GM06990 (cell line): ENCODE results near the gene SPTBN1.

Source experiments
- DNase-seq: peaks from one replicate; pipeline ENCODE4 v3.0.0-alpha.2; 2011; ENCODE audit not compliant: insufficient read length; ENCODE audit errors: extremely low read depth
- H3K27me3 ChIP-seq: replicated peaks from 2 replicates; pipeline ENCODE4 v1.6.0; 2011; ENCODE audit warnings: low read length; ENCODE audit not compliant: control insufficient read depth, insufficient read depth
- H3K36me3 ChIP-seq: 2 replicates; pipeline ENCODE4 v1.5.1; 2011; ENCODE audit warnings: low read length; ENCODE audit not compliant: control insufficient read depth, insufficient read depth
- H3K4me3 ChIP-seq: replicated peaks from 2 replicates; pipeline ENCODE4 v1.5.1; 2011; ENCODE audit warnings: low read depth, mild to moderate bottlenecking, control low read depth, low read length
- TF ChIP-seq, protein P1 (sequence below): IDR thresholded peaks from 2 replicates; pipeline ENCODE4 v1.5.1; 2011; ENCODE audit warnings: low read length, control low read depth, mild to moderate bottlenecking, inconsistent platforms; ENCODE audit not compliant: insufficient read depth, poor library complexity, severe bottlenecking

SPTBN1 gene

DNA sequence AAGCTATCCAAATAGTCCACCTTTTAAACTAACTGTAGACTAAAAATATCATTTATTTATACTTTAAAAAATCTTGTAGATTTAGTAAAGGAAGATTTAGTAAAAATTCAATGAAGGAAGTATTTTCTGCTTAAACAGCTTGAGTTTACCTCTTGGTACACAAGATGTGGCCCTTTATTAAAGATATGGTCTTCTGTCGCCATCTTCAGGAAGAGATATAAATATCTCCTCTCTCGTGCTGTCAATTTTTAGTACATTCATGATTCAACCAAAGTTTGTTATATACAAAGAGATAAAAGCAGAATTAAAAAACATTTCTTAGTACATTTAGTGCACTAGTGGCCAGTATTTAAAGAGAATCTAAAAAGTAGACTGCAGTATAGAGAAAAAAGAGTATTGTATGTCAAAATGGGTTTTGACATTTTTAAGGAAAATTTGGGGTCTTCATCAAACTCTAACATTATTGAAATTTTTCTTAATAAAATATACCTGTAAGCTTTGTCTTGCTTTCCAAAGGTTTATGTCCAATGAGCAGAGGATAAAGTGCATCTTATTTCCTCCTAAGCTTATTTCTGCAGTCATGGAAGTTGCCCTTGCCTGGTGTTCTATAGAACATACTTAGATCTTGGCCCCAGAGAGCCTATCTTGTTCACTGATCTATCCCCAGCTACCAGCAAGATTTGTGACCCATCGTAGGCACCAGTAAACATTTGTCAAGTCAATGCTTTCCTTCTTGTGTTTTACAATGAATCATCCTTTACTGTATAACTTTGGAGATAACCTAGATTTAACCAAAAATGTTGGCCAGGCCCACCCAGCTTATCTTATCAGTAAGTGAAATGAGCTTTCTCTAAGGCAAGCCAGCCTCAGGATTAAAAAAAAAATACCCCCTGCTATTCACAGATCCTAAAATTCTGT, 248.8 kb downstream of the SPTBN1 start:
- no peak for DNase-seq
- Histone ChIP-seq H3K27me3 (peaks cover 2% of the 10 kb centered on the region), H3K4me3 (no peak overlapping the region), H3K36me3 (no peaks in the 10 kb centered on the region)
- TF ChIP-seq, protein P1, sequence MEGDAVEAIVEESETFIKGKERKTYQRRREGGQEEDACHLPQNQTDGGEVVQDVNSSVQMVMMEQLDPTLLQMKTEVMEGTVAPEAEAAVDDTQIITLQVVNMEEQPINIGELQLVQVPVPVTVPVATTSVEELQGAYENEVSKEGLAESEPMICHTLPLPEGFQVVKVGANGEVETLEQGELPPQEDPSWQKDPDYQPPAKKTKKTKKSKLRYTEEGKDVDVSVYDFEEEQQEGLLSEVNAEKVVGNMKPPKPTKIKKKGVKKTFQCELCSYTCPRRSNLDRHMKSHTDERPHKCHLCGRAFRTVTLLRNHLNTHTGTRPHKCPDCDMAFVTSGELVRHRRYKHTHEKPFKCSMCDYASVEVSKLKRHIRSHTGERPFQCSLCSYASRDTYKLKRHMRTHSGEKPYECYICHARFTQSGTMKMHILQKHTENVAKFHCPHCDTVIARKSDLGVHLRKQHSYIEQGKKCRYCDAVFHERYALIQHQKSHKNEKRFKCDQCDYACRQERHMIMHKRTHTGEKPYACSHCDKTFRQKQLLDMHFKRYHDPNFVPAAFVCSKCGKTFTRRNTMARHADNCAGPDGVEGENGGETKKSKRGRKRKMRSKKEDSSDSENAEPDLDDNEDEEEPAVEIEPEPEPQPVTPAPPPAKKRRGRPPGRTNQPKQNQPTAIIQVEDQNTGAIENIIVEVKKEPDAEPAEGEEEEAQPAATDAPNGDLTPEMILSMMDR, result peak; percentile 39

DNA sequence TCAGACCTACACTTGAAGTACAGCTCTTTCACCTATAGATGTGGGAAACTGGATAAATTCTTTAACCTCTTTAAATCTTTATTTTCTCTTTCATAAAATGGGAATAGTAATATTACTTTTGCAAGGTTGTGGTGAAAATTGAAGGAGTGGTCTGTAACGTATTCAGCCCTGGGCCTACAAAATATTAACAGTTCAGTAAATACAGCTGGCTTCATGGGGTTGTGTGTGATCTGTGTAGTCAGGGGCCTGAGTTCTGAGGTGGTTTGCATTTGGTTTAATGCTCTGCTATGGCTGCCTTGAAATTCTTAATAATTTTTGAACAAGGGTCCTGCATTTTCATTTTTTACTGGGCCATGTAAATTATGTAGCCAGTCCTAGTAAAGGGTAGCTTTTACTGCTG, 250.5 kb downstream of the SPTBN1 start:
- no peak overlapping the region for H3K4me3 ChIP-seq
- TF ChIP-seq, protein P1, result no peak
- no peak for DNase-seq
- peaks cover 2% of the 10 kb centered on the region for H3K27me3 ChIP-seq
- H3K36me3 ChIP-seq, result no peaks in the 10 kb centered on the region

DNA sequence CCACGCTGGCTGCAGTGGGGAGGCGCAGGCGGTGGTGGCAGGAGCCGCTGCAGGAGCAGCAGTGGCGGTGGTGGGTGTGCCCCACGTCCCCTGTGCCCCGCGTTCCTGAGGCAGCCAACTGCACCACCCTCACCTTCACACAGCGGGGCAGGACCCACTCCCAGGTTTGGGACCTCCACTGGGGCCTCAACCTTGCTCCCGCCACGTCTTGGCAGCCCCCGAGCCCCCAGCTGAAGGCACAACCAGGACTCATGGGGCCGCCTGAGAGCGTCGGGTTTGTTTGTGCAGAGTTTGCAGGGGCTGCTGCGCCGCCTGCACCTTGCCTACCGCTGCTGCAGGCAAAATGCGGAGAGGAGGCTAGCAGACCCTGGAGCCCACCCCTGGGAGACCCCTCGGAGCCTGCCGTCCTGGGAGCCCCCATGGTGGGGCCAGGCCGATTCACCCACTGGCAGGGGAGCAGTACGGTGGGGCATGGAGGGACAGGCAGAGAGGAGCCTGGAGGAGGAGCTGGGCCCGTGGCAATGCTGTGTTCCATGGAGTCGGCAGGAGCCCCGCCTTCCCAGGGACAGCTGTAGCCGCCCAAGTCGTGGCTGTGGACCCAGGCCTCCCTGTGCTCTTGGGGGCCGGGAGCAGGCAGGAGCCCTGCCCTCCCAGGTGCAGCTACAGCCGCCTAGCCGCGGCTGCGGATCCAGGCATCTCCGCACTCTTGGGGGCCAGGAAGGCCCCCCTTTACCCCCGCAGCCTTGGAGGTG, 252.6 kb downstream of the SPTBN1 start:
- H3K27me3 ChIP-seq, result peaks cover 2% of the 10 kb centered on the region
- DNase-seq, result peak; percentile 20
- TF ChIP-seq, protein P1, result no peak
- H3K4me3 ChIP-seq, result peak overlapping the region; percentile 45
- H3K36me3 ChIP-seq, result no peaks in the 10 kb centered on the region

DNA sequence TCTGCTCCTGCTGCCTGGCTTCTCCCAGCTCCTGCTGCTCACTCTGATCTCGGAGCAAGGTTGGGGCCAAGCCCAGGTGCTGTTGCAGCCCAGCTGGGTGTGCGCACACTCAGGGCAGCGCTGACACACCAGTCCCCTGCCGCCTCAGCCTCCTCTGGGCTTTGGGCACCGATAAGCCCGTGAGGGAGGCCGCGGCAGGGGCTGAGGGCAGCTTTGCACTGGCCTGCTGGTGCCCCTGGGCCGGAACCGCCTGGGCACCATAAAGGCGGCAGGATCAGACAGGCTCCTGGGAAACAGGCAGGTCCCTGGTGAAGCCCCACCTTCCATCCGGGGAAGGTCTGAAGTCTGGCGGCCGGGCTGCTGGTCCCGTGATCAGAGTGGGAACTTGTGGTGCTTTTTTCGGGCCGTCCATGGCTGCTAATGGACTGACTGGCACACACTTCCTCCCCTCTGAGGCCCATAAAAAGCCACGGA, 253.2 kb downstream of the SPTBN1 start:
- H3K4me3 ChIP-seq, result peak overlapping the region; percentile 45
- peak; percentile 10 for DNase-seq

DNA sequence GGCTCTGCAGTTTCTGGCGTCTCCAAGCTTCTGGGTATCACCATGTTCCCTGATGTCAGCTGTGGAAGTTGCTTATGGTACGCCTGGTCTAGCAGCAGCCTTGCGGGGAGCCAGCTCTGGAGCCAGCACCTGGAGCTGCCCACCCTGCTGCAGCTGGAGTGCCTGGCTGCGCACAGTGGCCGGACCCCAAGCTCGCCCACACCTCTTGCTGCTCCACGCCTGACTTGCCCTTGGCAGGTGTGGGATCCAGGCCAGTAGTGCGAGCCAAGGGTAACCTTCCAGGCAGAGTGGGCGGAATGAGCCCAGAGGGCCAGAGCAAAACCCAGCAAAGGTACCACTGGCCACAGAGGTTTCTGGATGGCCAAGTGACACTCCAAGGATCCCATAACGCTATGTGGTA, 254.1 kb downstream of the SPTBN1 start:
- Histone ChIP-seq H3K36me3 (no peaks in the 10 kb centered on the region), H3K27me3 (peaks cover 2% of the 10 kb centered on the region), H3K4me3 (no peak overlapping the region)
- DNase-seq, result no peak
- TF ChIP-seq, protein P1, result no peak

More for the DNA sequence above, 253.2 kb downstream of the SPTBN1 start:
- Histone ChIP-seq H3K36me3 (no peaks in the 10 kb centered on the region), H3K27me3 (peaks cover 2% of the 10 kb centered on the region)
- TF ChIP-seq, protein P1, result no peak
